Glutamatergic neuron (in vitro differentiated cells): ENCODE results near the gene DNMT3A. TPM values are rescaled to one million over a fixed set of nuclear protein-coding genes. Genes with fewer than 3 reads are reported as not detected.

Experiments
- DNase-seq: peaks from one replicate; pipeline ENCODE4 v3.0.0; 2022
- H3K27ac Mint-ChIP-seq: one replicate; pipeline ENCODE4 v1.8.0; 2020; ENCODE audit warnings: mild to moderate bottlenecking, mixed read lengths, inconsistent platforms; ENCODE audit not compliant: unreplicated experiment
- H3K27me3 Mint-ChIP-seq: one replicate; pipeline ENCODE4 v1.8.0; 2020; ENCODE audit warnings: mild to moderate bottlenecking, moderate library complexity, mixed read lengths, inconsistent platforms; ENCODE audit not compliant: unreplicated experiment
- H3K36me3 Mint-ChIP-seq: one replicate; pipeline ENCODE4 v1.8.0; 2020; ENCODE audit warnings: mild to moderate bottlenecking, mixed read lengths, inconsistent platforms; ENCODE audit not compliant: unreplicated experiment
- H3K4me1 Mint-ChIP-seq: one replicate; pipeline ENCODE4 v1.8.0; 2020; ENCODE audit warnings: mild to moderate bottlenecking, low read depth, mixed read lengths, inconsistent platforms; ENCODE audit not compliant: unreplicated experiment
- H3K4me3 Mint-ChIP-seq: one replicate; pipeline ENCODE4 v1.8.0; 2020; ENCODE audit warnings: mild to moderate bottlenecking, mixed read lengths, inconsistent platforms; ENCODE audit not compliant: unreplicated experiment
- H3K9me3 Mint-ChIP-seq: one replicate; pipeline ENCODE4 v1.8.0; 2020; ENCODE audit warnings: mild to moderate bottlenecking, moderate library complexity, mixed read lengths, inconsistent platforms; ENCODE audit not compliant: unreplicated experiment
- total RNA-seq: library from RNA; stranded (reverse); fragmentation: NEBNext Ultra II Directional; extraction: Animal tissue kit (Norgen Biotek cat#: 25700); gene quantifications from one replicate; pipeline ENCODE4 v1.2.1, GENCODE V29; 2021; ENCODE audit not compliant: unreplicated experiment
- TF ChIP-seq, protein P1 (sequence below): fragments of 200-600 bp; sonication (generic); IDR thresholded peaks from one replicate; pipeline ENCODE4 v1.5.0; 2021; ENCODE audit not compliant: partially characterized antibody, unreplicated experiment

DNMT3A gene
- total RNA-seq, 1 donor from 2014 or later: 175 TPM

DNA sequence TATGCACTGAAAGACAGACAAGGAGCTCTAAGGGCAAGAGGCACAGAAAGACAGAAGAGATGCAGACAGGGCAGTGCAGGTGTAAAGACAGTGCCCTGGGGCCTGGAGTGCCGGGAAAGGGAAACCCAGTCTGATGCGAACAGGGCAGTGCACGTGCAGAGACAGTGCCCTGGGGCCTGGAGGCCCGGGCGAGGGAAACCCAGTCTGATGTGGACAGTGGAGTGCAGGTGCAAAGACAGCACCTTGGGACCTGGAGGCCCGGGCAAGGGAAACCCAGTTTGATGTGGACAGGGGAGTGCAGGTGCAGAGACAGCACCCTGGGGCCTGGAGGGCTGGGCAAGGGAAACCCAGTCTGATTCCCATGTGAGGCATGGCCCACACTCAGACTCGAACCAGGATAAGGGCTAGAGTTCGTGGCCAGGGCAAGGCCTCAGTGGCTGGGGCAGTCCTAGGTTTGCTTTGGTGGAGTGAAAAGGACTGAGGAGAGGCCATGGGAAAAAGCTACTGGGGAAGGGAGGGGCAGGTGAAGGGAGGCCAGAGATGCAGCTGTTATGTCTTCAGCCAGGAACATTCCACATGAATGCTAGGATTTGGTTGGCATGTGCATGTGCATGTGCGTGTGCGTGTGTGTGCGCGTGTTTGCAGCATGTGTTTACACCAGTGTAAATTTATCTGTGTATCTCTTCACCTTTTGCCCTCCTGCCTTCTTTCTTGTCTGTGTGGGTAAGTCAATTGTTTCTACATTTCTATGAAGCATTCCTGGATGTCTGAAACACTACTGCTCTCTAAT is 39.1 kb upstream of the DNMT3A start:
- Mint-ChIP-seq H3K4me3 (no peak overlapping the region), H3K27me3 (peaks cover 10% of the 10 kb centered on the region), H3K4me1 (peaks cover 17% of the 10 kb centered on the region), H3K36me3 (no peaks in the 10 kb centered on the region), H3K9me3 (peaks cover 9% of the 10 kb centered on the region), H3K27ac (no peak overlapping the region)
- no peak for DNase-seq
- TF ChIP-seq, protein P1, sequence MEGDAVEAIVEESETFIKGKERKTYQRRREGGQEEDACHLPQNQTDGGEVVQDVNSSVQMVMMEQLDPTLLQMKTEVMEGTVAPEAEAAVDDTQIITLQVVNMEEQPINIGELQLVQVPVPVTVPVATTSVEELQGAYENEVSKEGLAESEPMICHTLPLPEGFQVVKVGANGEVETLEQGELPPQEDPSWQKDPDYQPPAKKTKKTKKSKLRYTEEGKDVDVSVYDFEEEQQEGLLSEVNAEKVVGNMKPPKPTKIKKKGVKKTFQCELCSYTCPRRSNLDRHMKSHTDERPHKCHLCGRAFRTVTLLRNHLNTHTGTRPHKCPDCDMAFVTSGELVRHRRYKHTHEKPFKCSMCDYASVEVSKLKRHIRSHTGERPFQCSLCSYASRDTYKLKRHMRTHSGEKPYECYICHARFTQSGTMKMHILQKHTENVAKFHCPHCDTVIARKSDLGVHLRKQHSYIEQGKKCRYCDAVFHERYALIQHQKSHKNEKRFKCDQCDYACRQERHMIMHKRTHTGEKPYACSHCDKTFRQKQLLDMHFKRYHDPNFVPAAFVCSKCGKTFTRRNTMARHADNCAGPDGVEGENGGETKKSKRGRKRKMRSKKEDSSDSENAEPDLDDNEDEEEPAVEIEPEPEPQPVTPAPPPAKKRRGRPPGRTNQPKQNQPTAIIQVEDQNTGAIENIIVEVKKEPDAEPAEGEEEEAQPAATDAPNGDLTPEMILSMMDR: no peak

DNA sequence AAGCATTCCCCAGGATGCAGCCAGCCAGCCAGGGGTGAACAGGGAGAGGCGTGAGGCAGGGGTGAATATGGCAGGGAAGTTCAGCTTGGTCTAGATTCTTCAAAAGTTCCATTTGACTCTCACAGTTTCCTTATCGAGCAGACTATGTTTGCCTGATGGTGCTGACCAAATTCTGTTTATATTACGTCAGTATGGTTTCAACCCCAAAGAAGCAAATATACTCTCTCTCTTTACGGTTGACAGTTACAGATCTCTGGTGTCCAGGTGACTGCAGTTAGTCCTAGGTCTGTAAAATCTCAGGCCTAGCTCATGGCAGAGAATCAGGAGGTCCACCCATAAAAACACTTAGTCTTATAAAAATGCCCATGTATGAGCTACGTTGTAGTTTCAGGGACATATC is 38.3 kb upstream of the DNMT3A start:
- Mint-ChIP-seq H3K4me1 (peaks cover 17% of the 10 kb centered on the region), H3K27me3 (peaks cover 10% of the 10 kb centered on the region), H3K36me3 (no peaks in the 10 kb centered on the region), H3K9me3 (peaks cover 11% of the 10 kb centered on the region), H3K27ac (no peak overlapping the region), H3K4me3 (no peak overlapping the region)
- DNase-seq: no peak
- TF ChIP-seq, protein P1: no peak

- H3K27me3 Mint-ChIP-seq: peaks cover 10% of the 10 kb centered on the region
- H3K9me3 Mint-ChIP-seq: peaks cover 11% of the 10 kb centered on the region
- peaks cover 17% of the 10 kb centered on the region for H3K4me1 Mint-ChIP-seq
- H3K4me3 Mint-ChIP-seq: no peak overlapping the region
- no peaks in the 10 kb centered on the region for H3K36me3 Mint-ChIP-seq
- TF ChIP-seq, protein P1: no peak
- no peak overlapping the region for H3K27ac Mint-ChIP-seq
- DNase-seq: no peak
Measured at GRCh38 chr2:25379535-25379934, 37.8 kb upstream of the DNMT3A start.

- Mint-ChIP-seq H3K27ac (no peak overlapping the region), H3K9me3 (peaks cover 13% of the 10 kb centered on the region), H3K27me3 (peaks cover 13% of the 10 kb centered on the region), H3K4me3 (no peak overlapping the region), H3K36me3 (no peaks in the 10 kb centered on the region), H3K4me1 (peaks cover 19% of the 10 kb centered on the region)
- TF ChIP-seq, protein P1: no peak
- no peak for DNase-seq
Measured at GRCh38 chr2:25378731-25379490, 37.2 kb upstream of the DNMT3A start.
